Urothelium cell line (cell line): Measurements from ENCODE around the gene PPAN.
A peak's percentile ranks its signal among the peaks of the same experiment; 100 is the strongest.

Experiments
- DNase-seq: peaks from one replicate; pipeline ENCODE4 v3.0.0; 2011; ENCODE audit warnings: low spot score, mixed read lengths
- FAIRE-seq: peaks from 2 replicates; lab custom pipeline; 2011; peaks lifted over from hg19 to GRCh38; lab: Jason Lieb, UNC

Gene PPAN

DNA sequence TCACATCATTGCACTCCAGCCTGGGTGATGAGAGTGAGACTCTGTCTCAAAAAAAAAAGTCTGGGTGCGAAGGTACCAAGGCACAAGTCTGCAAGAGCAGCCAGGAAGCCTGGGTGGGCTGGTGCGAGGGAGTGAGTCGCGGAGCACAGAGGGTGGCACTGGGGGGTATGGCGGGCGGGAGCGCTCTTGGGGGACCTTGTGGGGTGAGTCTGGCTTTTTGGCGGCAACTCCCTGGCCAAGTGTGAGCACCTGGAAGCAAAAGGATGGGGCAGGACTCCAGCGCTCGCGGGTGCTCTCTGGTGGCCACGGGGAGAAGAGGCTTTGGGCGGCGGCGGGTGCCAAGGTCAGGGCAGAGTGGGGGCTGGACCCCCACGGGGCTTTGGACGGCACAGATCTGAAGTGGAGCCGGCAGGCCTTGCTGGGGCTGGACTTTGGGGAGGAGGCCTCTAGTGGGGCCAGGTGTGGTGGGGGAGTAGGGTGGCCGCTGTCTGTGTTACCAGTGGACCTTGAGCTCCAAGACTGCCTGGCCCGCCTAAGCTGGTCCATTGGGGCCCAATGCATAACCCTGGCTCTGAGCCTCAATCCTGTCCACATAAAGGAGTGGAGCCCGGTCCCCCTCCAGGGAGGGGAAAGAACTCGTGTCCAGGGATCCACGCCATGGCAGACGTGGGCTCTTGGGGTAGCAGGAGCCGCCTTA lies 6.9 kb downstream of the PPAN start:
- DNase-seq (peak; percentile 49), FAIRE-seq (no peak)

DNA sequence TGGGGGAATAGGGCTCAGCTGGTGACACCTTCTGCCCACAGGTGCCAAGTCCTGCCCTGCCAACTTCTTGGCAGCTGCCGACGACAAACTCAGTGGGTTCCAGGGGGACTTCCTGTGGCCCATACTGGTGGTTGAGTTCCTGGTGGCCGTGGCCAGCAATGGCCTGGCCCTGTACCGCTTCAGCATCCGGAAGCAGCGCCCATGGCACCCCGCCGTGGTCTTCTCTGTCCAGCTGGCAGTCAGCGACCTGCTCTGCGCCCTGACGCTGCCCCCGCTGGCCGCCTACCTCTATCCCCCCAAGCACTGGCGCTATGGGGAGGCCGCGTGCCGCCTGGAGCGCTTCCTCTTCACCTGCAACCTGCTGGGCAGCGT lies 7.4 kb downstream of the PPAN start:
- no peak for DNase-seq
- FAIRE-seq: no peak

GRCh38 chr19:10113964-10114650 lies 7.9 kb downstream of the PPAN start:
- FAIRE-seq (no peak), DNase-seq (no peak)

GRCh38 chr19:10114651-10115391 lies 8.7 kb downstream of the PPAN start:
- DNase-seq (no peak), FAIRE-seq (no peak)

GRCh38 chr19:10115392-10116084 lies 9.4 kb downstream of the PPAN start:
- FAIRE-seq (no peak), DNase-seq (no peak)

DNA sequence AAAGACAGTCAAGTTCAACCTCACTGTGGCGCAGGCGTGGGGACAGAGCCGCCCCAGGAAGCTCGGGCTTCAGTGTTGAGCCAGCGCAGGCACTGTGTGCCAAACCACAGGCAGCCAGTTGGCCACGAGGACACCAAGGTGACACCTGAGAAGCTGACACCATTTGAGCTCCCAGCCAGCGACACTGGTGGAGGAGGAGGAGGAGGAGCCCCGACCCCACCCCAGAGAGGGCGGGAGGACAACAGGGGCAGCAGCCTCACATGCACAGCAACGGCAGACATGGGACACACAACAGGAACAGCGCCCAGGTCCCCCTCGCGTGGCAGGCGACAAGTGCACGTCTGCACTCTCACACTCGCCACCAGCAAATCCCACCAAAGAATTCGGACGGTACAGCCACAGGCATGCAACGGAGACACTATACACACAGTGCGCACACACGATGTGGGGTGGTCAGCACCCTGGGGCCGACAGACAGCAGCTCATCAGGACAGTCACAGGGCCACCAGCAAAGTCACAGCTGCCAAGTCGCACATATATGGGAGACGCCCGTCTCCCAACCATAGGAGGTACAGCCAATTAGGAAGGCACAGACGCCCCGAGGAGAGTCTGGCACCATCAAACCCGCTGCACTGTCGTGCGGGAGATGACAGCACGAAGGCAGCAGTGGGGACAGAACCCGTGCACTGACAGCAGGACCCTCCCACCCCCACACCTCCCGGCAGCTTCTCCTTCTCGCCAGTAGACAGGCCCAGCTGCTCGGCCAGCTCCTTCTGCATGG lies 10.1 kb downstream of the PPAN start:
- no peak for FAIRE-seq
- no peak for DNase-seq

GRCh38 chr19:10116866-10117616 lies 10.9 kb downstream of the PPAN start:
- no peak for DNase-seq

GRCh38 chr19:10118960-10119359 lies 12.8 kb downstream of the PPAN start:
- FAIRE-seq: no peak
- no peak for DNase-seq

More at GRCh38 chr19:10116866-10117616, 10.9 kb downstream of the PPAN start:
- no peak for FAIRE-seq

DNA sequence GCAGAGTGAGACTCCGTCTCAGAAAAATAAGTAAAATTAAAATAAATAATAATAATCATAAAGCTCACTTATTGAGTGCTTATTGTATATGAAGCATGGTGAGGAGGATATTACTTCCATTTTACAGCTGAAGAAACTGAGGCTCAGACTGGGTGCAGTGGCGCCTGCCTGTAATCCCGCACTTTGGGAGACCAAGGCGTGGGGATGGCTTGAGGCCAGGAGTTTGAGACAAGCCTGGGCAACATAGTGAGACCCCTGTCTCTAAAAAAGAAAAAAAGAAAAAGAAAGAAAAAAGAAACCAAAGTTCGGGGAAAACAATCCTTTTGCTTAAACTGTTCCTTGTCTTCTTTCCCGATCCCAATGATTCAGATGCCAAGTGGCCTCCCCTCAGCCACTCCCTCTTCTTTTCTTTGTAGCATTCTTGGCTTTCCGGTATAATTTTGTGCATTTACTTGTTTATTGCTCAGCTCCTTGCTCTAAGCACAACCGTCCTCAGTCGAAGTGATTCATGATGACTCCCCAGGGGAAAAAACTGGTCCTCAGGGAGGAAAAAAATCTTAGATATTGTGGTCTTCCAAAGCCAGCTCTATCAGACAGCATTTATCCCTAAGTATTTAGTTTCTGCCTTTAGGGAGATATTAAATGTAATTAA lies 14.5 kb downstream of the PPAN start:
- no peak for FAIRE-seq
- no peak for DNase-seq

DNA sequence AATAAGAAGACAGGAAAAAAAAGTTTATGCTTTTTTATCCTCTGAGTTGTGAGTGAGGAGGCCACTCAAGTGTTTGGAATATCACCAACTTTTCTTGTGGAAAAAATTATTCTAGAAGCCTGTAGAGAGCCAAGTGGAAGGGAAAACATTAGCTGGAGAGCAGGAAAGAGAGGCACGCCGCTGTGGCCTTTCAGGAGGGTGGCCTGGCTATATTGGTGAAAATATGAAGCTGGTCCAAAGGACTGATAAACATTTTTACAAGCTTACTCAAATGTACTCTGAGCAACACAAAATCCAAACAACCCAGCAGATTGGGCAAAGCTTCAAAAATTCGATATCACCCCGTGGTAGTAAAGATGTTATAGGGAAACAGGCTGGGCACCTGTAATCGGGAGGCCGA lies 15.9 kb downstream of the PPAN start:
- FAIRE-seq: no peak
- no peak for DNase-seq

DNA sequence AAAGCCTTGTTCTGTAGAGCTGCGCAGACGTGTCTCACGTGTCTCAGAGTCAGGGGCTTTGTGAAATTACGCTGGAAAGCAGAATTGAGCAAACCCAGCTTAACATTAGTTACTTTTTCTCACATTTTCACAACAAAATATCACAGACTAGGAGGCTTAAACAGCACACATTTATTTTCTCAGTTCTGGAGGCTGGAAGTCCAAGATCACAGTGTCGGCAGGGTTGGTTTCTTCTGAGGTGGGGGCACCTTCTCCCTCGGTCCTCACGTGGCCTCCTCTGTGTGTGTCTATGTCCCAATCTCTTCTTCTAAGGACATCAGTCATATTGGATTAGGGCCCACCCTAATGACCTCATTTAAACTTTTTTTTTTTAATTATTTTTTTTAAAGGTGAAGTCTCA lies 18.3 kb downstream of the PPAN start:
- DNase-seq (no peak), FAIRE-seq (no peak)

DNA sequence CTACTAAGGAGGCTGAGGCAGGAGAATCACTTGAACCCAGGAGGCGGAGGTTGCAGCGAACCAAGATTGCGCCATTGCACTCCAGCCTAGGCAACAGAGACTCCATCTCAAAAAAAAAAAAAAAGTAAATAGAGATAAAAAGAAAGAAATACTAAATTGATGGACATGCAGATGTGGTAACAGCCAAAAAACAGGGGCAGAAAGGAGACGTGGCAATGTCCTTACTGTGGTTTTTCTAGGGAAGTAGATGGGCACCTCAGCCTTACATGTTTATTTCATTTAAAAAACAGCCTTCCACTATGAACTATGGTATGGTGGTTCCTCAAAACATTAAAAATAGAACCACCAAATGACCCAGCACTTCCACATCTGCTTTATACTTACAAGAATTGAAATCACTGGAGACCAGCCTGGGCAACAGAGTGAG lies 20.1 kb downstream of the PPAN start:
- DNase-seq (no peak), FAIRE-seq (no peak)

DNA sequence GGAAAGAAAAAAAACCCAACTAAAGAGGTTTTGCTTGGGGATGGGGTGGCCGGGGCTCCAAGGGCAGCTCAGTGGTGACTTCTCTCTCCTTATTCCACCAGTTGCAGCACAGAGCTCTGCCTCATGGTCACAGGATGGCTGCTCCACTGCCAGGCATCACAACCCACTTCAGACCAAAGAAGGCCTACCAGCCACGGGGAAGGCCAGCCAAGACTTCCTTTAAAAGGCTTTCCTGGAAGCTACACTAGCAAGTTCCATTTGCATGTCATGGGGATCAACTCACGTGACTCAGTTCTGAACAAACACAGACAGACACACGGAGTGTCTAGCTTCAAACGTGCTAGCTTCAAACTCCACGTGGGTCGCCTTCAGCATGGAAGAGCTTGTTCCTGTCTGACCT lies 26.7 kb downstream of the PPAN start:
- FAIRE-seq (no peak), DNase-seq (no peak)

GRCh38 chr19:10133596-10133995 lies 27.4 kb downstream of the PPAN start:
- no peak for FAIRE-seq
- no peak for DNase-seq

GRCh38 chr19:10134040-10134439 lies 27.9 kb downstream of the PPAN start:
- FAIRE-seq (no peak), DNase-seq (no peak)

GRCh38 chr19:10135551-10136334 lies 29.6 kb downstream of the PPAN start:
- FAIRE-seq (no peak), DNase-seq (no peak)

DNA sequence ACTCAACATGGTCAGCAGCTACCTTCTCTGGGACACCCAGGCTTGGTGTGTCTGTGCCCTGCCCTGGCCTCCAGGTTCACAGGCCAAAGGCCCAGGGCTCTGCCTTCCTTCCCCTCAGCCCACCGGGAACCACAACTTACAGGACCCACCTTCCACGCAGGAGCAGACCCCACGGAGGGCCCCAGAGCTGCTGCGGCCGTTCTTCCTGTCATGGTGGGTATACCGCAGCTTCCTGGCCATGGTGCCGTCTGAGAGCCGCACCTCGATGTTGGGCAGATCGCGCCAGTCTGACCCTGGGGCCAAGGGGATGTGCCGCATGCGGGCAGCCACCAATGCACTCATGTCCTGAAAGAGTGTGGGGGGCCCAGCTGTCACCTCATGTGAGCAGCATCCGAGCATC lies 30.8 kb downstream of the PPAN start:
- no peak for FAIRE-seq
- DNase-seq: no peak
